Activated B cell treated with CpG ODN at 0.5 μM for 24 hours (primary cell): ENCODE measurements around the gene OR52N2. TPM values are rescaled to one million over a fixed set of nuclear protein-coding genes. Genes with fewer than 3 reads are reported as not detected.

ENCODE experiments used
- ATAC-seq: fragments of 200-7000 bp; cut with Tn5 transposase; one replicate; pipeline ENCODE4 v1.10.0; 2021; ENCODE audit warnings: low read depth, mild to moderate bottlenecking, moderate library complexity
- CTCF ChIA-PET: fragments of 350-600 bp; sonication (Branson Sonifier 250); formaldehyde crosslinking; loops from one replicate; lab custom pipeline; 2021; ENCODE audit warnings: antibody characterized with exemption; lab: Charles Lee
- POLR2A ChIA-PET: fragments of 350-600 bp; sonication (Branson Sonifier 250); formaldehyde crosslinking; loops from one replicate; lab custom pipeline; 2021; ENCODE audit warnings: antibody characterized with exemption; lab: Charles Lee
- DNase-seq: peaks from one replicate; pipeline ENCODE4 v3.0.0; 2022
- H3K27ac Mint-ChIP-seq: one replicate; pipeline ENCODE4 v1.8.0; 2020; ENCODE audit warnings: mixed read lengths
- H3K27me3 Mint-ChIP-seq: one replicate; pipeline ENCODE4 v1.8.0; 2021; ENCODE audit warnings: mixed read lengths
- H3K36me3 Mint-ChIP-seq: one replicate; pipeline ENCODE4 v1.8.0; 2021; ENCODE audit warnings: low read depth, mixed read lengths
- H3K4me1 Mint-ChIP-seq: one replicate; pipeline ENCODE4 v1.8.0; 2021; ENCODE audit warnings: mixed read lengths
- H3K4me3 Mint-ChIP-seq: one replicate; pipeline ENCODE4 v1.8.0; 2020; ENCODE audit warnings: mild to moderate bottlenecking, mixed read lengths
- H3K9me3 Mint-ChIP-seq: one replicate; pipeline ENCODE4 v1.8.0; 2020; ENCODE audit warnings: mixed read lengths
- intact Hi-C: fragments of 100-400 bp; cut with micrococcal nuclease; formaldehyde crosslinking; loops from one replicate; pipeline ENCODE4 v1.15.1; 2024
- total RNA-seq: library from RNA; stranded (reverse); gene quantifications from 2 replicates; pipeline ENCODE4 v1.2.3, GENCODE V29; 2022
- TF ChIP-seq, protein P1 (sequence below): fragments of 200-600 bp; IDR thresholded peaks from one replicate; pipeline ENCODE4 v1.8.0; 2022; ENCODE audit warnings: antibody characterized with exemption, mild to moderate bottlenecking

Gene OR52N2
- total RNA-seq, 1 donor from 2014 or later: not detected

DNA sequence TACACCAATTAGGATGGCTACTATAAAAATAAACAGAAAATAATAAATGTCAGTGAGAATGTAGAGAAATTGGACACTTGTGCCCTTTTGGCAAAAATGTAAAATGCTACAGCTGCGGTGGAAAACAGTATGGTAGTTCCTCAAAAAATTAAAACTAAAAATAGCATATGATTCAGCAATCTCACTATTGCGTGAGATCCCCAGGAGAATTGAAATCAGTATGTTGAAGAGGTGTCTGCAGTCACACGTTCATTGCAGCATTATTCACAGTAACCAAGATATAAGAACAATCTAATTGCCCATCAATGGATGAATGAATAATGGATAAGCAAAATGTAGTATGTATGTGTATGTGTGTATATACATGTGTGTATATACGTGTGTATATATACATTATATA is 6.8 kb downstream of the OR52N2 start:
- Mint-ChIP-seq H3K4me1 (peaks cover 25% of the 10 kb centered on the region), H3K27me3 (no peaks in the 10 kb centered on the region), H3K27ac (no peak overlapping the region), H3K4me3 (no peak overlapping the region), H3K36me3 (no peaks in the 10 kb centered on the region), H3K9me3 (no peaks in the 10 kb centered on the region)
- TF ChIP-seq, protein P1, sequence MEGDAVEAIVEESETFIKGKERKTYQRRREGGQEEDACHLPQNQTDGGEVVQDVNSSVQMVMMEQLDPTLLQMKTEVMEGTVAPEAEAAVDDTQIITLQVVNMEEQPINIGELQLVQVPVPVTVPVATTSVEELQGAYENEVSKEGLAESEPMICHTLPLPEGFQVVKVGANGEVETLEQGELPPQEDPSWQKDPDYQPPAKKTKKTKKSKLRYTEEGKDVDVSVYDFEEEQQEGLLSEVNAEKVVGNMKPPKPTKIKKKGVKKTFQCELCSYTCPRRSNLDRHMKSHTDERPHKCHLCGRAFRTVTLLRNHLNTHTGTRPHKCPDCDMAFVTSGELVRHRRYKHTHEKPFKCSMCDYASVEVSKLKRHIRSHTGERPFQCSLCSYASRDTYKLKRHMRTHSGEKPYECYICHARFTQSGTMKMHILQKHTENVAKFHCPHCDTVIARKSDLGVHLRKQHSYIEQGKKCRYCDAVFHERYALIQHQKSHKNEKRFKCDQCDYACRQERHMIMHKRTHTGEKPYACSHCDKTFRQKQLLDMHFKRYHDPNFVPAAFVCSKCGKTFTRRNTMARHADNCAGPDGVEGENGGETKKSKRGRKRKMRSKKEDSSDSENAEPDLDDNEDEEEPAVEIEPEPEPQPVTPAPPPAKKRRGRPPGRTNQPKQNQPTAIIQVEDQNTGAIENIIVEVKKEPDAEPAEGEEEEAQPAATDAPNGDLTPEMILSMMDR: no peak
- DNase-seq (no peak), ATAC-seq (peak; percentile 75)
- intact Hi-C loops: loop anchor here (10.0 kb wide), 1 partner anchor 1211 kb away; the partner anchor contains the start of gene TRIM68
- CTCF ChIA-PET: no interaction called here
- POLR2A ChIA-PET: interaction anchor here (0.7 kb wide), 1 partner anchor 191 kb away, joined by 3 read pairs; the partner anchor contains the start of gene TRIM34

DNA sequence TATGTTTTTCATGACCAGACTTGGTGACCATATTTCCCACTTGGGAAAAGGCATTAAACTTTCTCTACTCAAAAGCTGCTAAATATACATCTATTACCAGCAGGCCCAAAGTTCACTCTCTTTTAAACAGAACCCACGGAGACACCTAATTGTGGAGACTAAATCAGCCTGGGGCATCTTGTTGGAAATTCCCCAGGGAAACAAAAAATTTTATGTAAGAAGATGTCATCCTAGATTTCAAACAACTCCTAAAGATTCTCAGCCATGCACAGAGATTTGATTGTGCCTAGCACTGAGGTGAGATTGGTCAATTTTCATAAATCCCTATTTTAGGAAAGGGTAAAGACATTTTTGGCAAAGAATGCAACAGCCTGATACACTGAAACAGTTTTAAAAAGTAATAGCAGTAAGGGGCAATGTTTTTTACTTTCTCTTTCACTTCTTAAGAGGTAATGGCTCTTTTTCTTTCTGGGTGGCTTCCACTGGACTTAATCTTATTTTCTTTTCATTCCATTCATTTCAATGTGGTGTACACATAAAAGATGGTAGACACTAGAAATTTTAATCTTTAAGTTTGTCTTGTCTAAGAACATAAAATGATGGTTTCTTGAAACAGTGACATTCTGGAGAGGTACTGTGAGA is 9.6 kb downstream of the OR52N2 start:
- intact Hi-C loops: loop anchor here (10.0 kb wide), 1 partner anchor 1214 kb away; the partner anchor contains the start of gene TRIM68
- TF ChIP-seq, protein P1: no peak
- Mint-ChIP-seq H3K27me3 (no peaks in the 10 kb centered on the region), H3K36me3 (no peaks in the 10 kb centered on the region), H3K4me3 (peak overlapping the region; percentile 73), H3K9me3 (no peaks in the 10 kb centered on the region), H3K4me1 (peaks cover 25% of the 10 kb centered on the region), H3K27ac (peak overlapping the region; percentile 64)
- ChIA-PET CTCF (no interaction called here), POLR2A (no interaction called here)
- ATAC-seq: peak; percentile 25
- DNase-seq: no peak

DNA sequence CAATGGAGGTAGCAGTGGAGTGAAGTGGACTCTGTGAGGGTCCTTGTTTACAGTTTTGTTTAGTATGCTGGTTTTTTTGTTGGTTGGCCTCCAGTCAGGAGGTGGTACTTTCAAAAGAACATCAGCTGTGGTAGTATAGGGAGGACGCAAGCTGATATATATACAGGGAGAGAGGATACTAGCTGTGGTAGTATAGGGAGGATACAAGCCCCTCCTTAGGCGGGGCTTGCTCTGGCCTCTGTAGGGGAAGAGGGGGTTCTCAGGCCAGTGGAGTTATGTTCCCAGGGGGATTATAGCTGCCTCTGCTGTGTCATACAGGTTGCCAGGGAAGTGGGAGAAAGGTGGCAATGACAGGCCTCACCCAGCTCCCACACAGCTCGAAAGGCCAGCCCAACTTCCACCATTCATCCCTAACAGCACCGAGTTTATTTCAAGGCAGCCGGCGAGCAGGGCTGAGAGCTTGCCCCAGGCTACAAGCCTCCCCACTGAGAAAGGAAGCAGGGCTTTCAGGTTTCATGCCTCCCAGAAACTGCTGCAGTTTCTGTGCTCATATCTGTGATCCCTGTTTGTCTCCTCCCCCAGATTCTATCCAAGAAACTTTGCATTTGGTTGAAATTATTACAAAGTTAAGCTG is 22.6 kb downstream of the OR52N2 start:
- intact Hi-C loops: no loop called here
- Mint-ChIP-seq H3K36me3 (no peaks in the 10 kb centered on the region), H3K9me3 (no peaks in the 10 kb centered on the region), H3K4me1 (no peaks in the 10 kb centered on the region), H3K4me3 (no peak overlapping the region), H3K27me3 (peaks cover 4% of the 10 kb centered on the region), H3K27ac (no peak overlapping the region)
- POLR2A ChIA-PET: no interaction called here
- TF ChIP-seq, protein P1: no peak
- no peak for ATAC-seq
- CTCF ChIA-PET: no interaction called here
- no peak for DNase-seq

DNA sequence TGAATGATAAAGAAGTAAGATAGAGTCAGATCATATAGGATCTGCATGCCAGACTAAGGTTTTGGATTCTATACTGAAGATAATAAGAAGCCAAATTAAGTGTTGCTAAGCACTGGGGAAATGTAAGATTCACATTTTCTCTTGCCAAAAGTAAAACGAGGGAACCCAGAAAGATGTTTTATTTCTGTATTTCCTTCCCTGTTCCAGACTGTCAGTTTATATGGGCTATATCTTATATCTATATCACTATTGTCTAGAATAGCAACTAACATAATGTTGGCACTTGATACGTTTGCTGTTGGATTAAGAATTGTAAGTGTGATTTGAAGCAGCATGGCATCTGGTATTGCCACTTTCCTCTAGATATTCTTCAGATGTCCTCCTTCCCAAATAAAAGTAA is 24.7 kb downstream of the OR52N2 start:
- intact Hi-C loops: no loop called here
- peaks cover 4% of the 10 kb centered on the region for H3K27me3 Mint-ChIP-seq
- ChIA-PET CTCF (no interaction called here), POLR2A (no interaction called here)
- no peaks in the 10 kb centered on the region for H3K9me3 Mint-ChIP-seq
- no peak overlapping the region for H3K27ac Mint-ChIP-seq
- DNase-seq: no peak
- no peak overlapping the region for H3K4me3 Mint-ChIP-seq
- H3K36me3 Mint-ChIP-seq: no peaks in the 10 kb centered on the region
- H3K4me1 Mint-ChIP-seq: no peaks in the 10 kb centered on the region
- TF ChIP-seq, protein P1: no peak
- no peak for ATAC-seq

DNA sequence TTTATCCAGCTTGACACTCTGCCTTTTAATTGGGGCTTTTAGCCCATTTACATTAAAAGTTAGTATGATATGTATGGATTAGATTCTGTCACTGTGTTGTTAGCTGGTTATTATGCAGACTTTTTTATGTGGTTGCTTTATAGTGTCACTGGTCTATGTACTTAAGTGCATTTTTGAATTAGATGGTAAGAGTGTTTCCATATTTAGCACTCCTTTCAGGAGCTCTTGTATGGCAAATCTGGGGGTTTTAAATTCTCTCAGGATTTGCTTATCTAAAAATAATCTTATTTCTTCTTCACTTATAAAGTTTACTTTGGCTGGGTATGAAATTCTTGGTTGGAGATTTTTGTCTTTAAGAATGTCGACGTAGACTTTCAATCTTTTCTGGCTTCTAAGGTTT is 29.0 kb downstream of the OR52N2 start:
- Mint-ChIP-seq H3K4me3 (no peak overlapping the region), H3K27ac (no peak overlapping the region), H3K4me1 (no peaks in the 10 kb centered on the region), H3K36me3 (no peaks in the 10 kb centered on the region), H3K9me3 (no peaks in the 10 kb centered on the region), H3K27me3 (peaks cover 8% of the 10 kb centered on the region)
- TF ChIP-seq, protein P1: no peak
- intact Hi-C loops: no loop called here
- ATAC-seq (no peak), DNase-seq (no peak)
- ChIA-PET POLR2A (no interaction called here), CTCF (no interaction called here)
